Measurements from ENCODE around the gene KIAA0753. TPM values are rescaled to one million over a fixed set of nuclear protein-coding genes. Genes with fewer than 3 reads are reported as not detected.

KIAA0753 gene
- total and polyA plus RNA-seq, 2 of the 13 experiments (the other 11 are each of a cell fraction or from before 2014, with no cell fraction given) = 5.2 to 9.1 TPM

DNA sequence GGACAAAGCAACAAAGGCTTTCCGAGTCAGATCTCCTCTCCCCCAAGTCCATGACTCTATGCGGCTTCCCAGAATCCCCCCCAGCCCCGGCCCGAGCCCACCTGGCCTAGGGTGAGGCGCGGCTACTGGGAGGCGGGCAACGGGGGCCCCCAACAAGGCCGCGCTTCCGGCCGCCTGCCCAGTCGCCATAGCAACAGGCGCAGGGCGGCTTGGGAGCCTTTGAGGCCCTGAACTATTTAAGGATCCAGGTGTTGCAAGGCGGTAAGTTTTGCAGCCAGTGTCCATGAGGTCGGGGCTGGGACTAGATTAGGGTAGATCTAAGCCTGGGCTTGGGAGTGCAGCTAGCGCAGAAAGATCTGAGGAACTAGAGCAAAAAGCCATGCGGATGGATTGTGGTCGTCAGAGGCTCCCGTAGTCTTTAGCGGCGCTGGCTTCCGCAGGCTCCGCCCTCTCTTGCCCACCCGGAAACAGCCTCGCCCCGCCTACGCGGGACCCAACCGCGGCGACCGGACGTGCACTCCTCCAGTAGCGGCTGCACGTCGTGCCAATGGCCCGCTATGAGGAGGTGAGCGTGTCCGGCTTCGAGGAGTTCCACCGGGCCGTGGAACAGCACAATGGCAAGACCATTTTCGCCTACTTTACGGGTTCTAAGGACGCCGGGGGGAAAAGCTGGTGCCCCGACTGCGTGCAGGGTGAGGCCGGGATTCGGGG lies at the start of gene KIAA0753, which contains the start of gene TXNDC17 (continued):
- TF ChIP-seq, protein P1, sequence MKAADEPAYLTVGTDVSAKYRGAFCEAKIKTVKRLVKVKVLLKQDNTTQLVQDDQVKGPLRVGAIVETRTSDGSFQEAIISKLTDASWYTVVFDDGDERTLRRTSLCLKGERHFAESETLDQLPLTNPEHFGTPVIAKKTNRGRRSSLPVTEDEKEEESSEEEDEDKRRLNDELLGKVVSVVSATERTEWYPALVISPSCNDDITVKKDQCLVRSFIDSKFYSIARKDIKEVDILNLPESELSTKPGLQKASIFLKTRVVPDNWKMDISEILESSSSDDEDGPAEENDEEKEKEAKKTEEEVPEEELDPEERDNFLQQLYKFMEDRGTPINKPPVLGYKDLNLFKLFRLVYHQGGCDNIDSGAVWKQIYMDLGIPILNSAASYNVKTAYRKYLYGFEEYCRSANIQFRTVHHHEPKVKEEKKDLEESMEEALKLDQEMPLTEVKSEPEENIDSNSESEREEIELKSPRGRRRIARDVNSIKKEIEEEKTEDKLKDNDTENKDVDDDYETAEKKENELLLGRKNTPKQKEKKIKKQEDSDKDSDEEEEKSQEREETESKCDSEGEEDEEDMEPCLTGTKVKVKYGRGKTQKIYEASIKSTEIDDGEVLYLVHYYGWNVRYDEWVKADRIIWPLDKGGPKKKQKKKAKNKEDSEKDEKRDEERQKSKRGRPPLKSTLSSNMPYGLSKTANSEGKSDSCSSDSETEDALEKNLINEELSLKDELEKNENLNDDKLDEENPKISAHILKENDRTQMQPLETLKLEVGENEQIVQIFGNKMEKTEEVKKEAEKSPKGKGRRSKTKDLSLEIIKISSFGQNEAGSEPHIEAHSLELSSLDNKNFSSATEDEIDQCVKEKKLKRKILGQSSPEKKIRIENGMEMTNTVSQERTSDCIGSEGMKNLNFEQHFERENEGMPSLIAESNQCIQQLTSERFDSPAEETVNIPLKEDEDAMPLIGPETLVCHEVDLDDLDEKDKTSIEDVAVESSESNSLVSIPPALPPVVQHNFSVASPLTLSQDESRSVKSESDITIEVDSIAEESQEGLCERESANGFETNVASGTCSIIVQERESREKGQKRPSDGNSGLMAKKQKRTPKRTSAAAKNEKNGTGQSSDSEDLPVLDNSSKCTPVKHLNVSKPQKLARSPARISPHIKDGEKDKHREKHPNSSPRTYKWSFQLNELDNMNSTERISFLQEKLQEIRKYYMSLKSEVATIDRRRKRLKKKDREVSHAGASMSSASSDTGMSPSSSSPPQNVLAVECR (CRISPR knock-in tag; IDR thresholded peaks at IDR 0.05; ENCODE audit: borderline replicate concordance) = peak; percentile 97
- TF ChIP-seq RBAK (CRISPR knock-in tag; IDR thresholded peaks at IDR 0.05) = no peak
- TF ChIP-seq ZNF431 (CRISPR knock-in tag; IDR thresholded peaks at IDR 0.05; ENCODE audit: borderline replicate concordance, low read depth) = no peak
- TF ChIP-seq HIVEP1 (CRISPR knock-in tag; IDR thresholded peaks at IDR 0.05) = 0 out of 2 replicates have a peak, but pooled peaks have one; percentile 53
- TF ChIP-seq MATR3 (CRISPR knock-in tag; IDR thresholded peaks at IDR 0.05) = no peak
- TF ChIP-seq, protein P2, sequence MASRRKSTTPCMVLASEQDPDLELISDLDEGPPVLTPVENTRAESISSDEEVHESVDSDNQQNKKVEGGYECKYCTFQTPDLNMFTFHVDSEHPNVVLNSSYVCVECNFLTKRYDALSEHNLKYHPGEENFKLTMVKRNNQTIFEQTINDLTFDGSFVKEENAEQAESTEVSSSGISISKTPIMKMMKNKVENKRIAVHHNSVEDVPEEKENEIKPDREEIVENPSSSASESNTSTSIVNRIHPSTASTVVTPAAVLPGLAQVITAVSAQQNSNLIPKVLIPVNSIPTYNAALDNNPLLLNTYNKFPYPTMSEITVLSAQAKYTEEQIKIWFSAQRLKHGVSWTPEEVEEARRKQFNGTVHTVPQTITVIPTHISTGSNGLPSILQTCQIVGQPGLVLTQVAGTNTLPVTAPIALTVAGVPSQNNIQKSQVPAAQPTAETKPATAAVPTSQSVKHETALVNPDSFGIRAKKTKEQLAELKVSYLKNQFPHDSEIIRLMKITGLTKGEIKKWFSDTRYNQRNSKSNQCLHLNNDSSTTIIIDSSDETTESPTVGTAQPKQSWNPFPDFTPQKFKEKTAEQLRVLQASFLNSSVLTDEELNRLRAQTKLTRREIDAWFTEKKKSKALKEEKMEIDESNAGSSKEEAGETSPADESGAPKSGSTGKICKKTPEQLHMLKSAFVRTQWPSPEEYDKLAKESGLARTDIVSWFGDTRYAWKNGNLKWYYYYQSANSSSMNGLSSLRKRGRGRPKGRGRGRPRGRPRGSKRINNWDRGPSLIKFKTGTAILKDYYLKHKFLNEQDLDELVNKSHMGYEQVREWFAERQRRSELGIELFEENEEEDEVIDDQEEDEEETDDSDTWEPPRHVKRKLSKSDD (CRISPR knock-in tag; IDR thresholded peaks at IDR 0.05; ENCODE audit: low read depth) = peak; percentile 67
- TF ChIP-seq, protein P3, sequence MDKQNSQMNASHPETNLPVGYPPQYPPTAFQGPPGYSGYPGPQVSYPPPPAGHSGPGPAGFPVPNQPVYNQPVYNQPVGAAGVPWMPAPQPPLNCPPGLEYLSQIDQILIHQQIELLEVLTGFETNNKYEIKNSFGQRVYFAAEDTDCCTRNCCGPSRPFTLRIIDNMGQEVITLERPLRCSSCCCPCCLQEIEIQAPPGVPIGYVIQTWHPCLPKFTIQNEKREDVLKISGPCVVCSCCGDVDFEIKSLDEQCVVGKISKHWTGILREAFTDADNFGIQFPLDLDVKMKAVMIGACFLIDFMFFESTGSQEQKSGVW (CRISPR knock-in tag; IDR thresholded peaks at IDR 0.05; ENCODE audit: borderline replicate concordance) = no peak
- TF ChIP-seq, protein P4, sequence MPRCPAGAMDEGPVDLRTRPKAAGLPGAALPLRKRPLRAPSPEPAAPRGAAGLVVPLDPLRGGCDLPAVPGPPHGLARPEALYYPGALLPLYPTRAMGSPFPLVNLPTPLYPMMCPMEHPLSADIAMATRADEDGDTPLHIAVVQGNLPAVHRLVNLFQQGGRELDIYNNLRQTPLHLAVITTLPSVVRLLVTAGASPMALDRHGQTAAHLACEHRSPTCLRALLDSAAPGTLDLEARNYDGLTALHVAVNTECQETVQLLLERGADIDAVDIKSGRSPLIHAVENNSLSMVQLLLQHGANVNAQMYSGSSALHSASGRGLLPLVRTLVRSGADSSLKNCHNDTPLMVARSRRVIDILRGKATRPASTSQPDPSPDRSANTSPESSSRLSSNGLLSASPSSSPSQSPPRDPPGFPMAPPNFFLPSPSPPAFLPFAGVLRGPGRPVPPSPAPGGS (CRISPR knock-in tag; IDR thresholded peaks at IDR 0.05) = peak; percentile 97; the same call in 1 of the 2 replicates
- TF ChIP-seq ZNF296 (CRISPR knock-in tag; conservative IDR thresholded peaks at IDR 0.05) = no peak
- no peak for TF ChIP-seq ATAD3A (CRISPR knock-in tag; IDR thresholded peaks at IDR 0.05)
- TF ChIP-seq ARID2 (CRISPR knock-in tag; IDR thresholded peaks at IDR 0.05; ENCODE audit: borderline replicate concordance) = peak; percentile 83; the same call in 1 of the 2 replicates
- TF ChIP-seq, protein P5, sequence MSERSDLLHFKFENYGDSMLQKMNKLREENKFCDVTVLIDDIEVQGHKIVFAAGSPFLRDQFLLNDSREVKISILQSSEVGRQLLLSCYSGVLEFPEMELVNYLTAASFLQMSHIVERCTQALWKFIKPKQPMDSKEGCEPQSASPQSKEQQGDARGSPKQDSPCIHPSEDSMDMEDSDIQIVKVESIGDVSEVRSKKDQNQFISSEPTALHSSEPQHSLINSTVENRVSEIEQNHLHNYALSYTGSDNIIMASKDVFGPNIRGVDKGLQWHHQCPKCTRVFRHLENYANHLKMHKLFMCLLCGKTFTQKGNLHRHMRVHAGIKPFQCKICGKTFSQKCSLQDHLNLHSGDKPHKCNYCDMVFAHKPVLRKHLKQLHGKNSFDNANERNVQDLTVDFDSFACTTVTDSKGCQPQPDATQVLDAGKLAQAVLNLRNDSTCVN (CRISPR knock-in tag; IDR thresholded peaks at IDR 0.05; ENCODE audit: borderline replicate concordance) = 0 out of 2 replicates have a peak, but pooled peaks have one; percentile 23
- TF ChIP-seq, protein P6, sequence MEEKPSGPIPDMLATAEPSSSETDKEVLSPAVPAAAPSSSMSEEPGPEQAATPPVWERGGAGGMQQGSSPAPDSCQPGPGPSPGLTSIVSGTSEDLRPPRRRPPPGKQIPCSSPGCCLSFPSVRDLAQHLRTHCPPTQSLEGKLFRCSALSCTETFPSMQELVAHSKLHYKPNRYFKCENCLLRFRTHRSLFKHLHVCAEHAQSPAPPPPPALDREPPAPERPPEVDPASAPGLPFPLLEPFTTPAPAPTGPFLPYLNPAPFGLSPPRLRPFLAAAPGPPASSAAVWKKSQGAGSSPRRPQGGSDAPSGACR (CRISPR knock-in tag; IDR thresholded peaks at IDR 0.05) = no peak; the same call in 1 of the 2 replicates
- TF ChIP-seq, protein P7, sequence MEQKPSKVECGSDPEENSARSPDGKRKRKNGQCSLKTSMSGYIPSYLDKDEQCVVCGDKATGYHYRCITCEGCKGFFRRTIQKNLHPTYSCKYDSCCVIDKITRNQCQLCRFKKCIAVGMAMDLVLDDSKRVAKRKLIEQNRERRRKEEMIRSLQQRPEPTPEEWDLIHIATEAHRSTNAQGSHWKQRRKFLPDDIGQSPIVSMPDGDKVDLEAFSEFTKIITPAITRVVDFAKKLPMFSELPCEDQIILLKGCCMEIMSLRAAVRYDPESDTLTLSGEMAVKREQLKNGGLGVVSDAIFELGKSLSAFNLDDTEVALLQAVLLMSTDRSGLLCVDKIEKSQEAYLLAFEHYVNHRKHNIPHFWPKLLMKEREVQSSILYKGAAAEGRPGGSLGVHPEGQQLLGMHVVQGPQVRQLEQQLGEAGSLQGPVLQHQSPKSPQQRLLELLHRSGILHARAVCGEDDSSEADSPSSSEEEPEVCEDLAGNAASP (CRISPR knock-in tag; IDR thresholded peaks at IDR 0.05; ENCODE audit: borderline replicate concordance) = no peak; the same call in 1 of the 2 replicates
